ENCODE measurements around the gene TPH2.

TPH2 gene

GRCh38 chr12:71945121-71945520 lies 6.5 kb downstream of the TPH2 start:
- TF ChIP-seq POLR2A (IDR thresholded peaks at IDR 0.05; ENCODE audit: extremely low read depth, insufficient read length) (no peak), MYC (IDR thresholded peaks at IDR 0.05; ENCODE audit: low read depth, low read length) (no peak), MAX (IDR thresholded peaks at IDR 0.05; ENCODE audit: low read depth, low read length) (no peak), CTCF (IDR thresholded peaks at IDR 0.05; ENCODE audit: low read depth, low read length) (no peak)
- DNase-seq (ENCODE audit: low read depth), result no peak
- H3K4me3 ChIP-seq (ENCODE audit: low read depth, low read length), result no peak overlapping the region

GRCh38 chr12:71945883-71946282 lies 7.2 kb downstream of the TPH2 start:
- H3K4me3 ChIP-seq (ENCODE audit: low read depth, low read length), result no peak overlapping the region
- TF ChIP-seq POLR2A (IDR thresholded peaks at IDR 0.05; ENCODE audit: extremely low read depth, insufficient read length) (no peak), MAX (IDR thresholded peaks at IDR 0.05; ENCODE audit: low read depth, low read length) (no peak), MYC (IDR thresholded peaks at IDR 0.05; ENCODE audit: low read depth, low read length) (no peak), CTCF (IDR thresholded peaks at IDR 0.05; ENCODE audit: low read depth, low read length) (no peak)
- no peak for DNase-seq (ENCODE audit: low read depth)

- DNase-seq (ENCODE audit: low read depth), result peak; percentile 22
- no peak for TF ChIP-seq MYC (IDR thresholded peaks at IDR 0.05; ENCODE audit: low read depth, low read length)
- H3K4me3 ChIP-seq (ENCODE audit: low read depth, low read length), result no peak overlapping the region
Observed at GRCh38 chr12:71947645-71948105, 9.0 kb downstream of the TPH2 start.

GRCh38 chr12:71948390-71948789 lies 9.7 kb downstream of the TPH2 start:
- H3K4me3 ChIP-seq (ENCODE audit: low read depth, low read length), result no peak overlapping the region
- DNase-seq (ENCODE audit: low read depth), result no peak
- TF ChIP-seq MAX (IDR thresholded peaks at IDR 0.05; ENCODE audit: low read depth, low read length), result no peak
- TF ChIP-seq CTCF (IDR thresholded peaks at IDR 0.05; ENCODE audit: low read depth, low read length), result no peak
- no peak for TF ChIP-seq MYC (IDR thresholded peaks at IDR 0.05; ENCODE audit: low read depth, low read length)
- no peak for TF ChIP-seq POLR2A (IDR thresholded peaks at IDR 0.05; ENCODE audit: extremely low read depth, insufficient read length)

- DNase-seq (ENCODE audit: low read depth), result no peak
- H3K4me3 ChIP-seq (ENCODE audit: low read depth, low read length), result no peak overlapping the region
- no peak for TF ChIP-seq MYC (IDR thresholded peaks at IDR 0.05; ENCODE audit: low read depth, low read length)
- TF ChIP-seq POLR2A (IDR thresholded peaks at IDR 0.05; ENCODE audit: extremely low read depth, insufficient read length), result no peak
- TF ChIP-seq MAX (IDR thresholded peaks at IDR 0.05; ENCODE audit: low read depth, low read length), result no peak
- TF ChIP-seq CTCF (IDR thresholded peaks at IDR 0.05; ENCODE audit: low read depth, low read length), result no peak
Observed at GRCh38 chr12:71949646-71950045, 11.0 kb downstream of the TPH2 start.

- no peak for DNase-seq (ENCODE audit: low read depth)
- no peak for TF ChIP-seq CTCF (IDR thresholded peaks at IDR 0.05; ENCODE audit: low read depth, low read length)
- TF ChIP-seq MYC (IDR thresholded peaks at IDR 0.05; ENCODE audit: low read depth, low read length), result no peak
- TF ChIP-seq POLR2A (IDR thresholded peaks at IDR 0.05; ENCODE audit: extremely low read depth, insufficient read length), result no peak
- TF ChIP-seq MAX (IDR thresholded peaks at IDR 0.05; ENCODE audit: low read depth, low read length), result no peak
- no peak overlapping the region for H3K4me3 ChIP-seq (ENCODE audit: low read depth, low read length)
Observed at GRCh38 chr12:71950404-71950803, 11.8 kb downstream of the TPH2 start.

Measured in NB4 (cell line).